ENCODE data around the gene COMMD6. TPM values are rescaled to one million over a fixed set of nuclear protein-coding genes. Genes with fewer than 3 reads are reported as not detected.
"Not testable (repeated sequence)": the region's sequence is repeated elsewhere in the genome, so short reads cannot be mapped to it uniquely, and the experiment has no call there.

COMMD6 gene
- total and polyA plus RNA-seq, 2 of the 4 experiments (the other 2 are of a cell fraction), result 63.5 to 144 TPM

GRCh38 chr13:75545386-75545785, 7.7 kb upstream of the COMMD6 start:
- H3K4me3 ChIP-seq (ENCODE audit: insufficient read depth, low read depth, low read length); H3K14ac ChIP-seq (replicated peaks; ENCODE audit: low read depth, low read length); H3K27me3 ChIP-seq (ENCODE audit: control insufficient read depth, insufficient read depth, low read length); POLR2A ChIA-PET (ENCODE audit: unreplicated experiment); DNase-seq; H3K9me3 ChIP-seq (ENCODE audit: control insufficient read depth, insufficient read depth, low read length); H4K20me1 ChIP-seq (ENCODE audit: insufficient read depth, low read length); H3K9me1 ChIP-seq (ENCODE audit: insufficient read depth, low read length); H2BK120ac ChIP-seq (ENCODE audit: low read depth, low read length); H3K36me3 ChIP-seq (ENCODE audit: control insufficient read depth, insufficient read depth, low read length); H4K91ac ChIP-seq (ENCODE audit: insufficient read depth, low read depth, low read length); H2AFZ ChIP-seq (replicated peaks; ENCODE audit: low read length, poor library complexity); H2BK5ac ChIP-seq (ENCODE audit: low read depth, low read length, poor library complexity, severe bottlenecking); H3K9ac ChIP-seq (ENCODE audit: low read depth, low read length); H3K56ac ChIP-seq (ENCODE audit: extremely low read depth, insufficient read depth, low read length); H3K4me1 ChIP-seq (ENCODE audit: control insufficient read depth, insufficient read depth, low read length); H2AK9ac ChIP-seq (replicated peaks; ENCODE audit: low read depth, low read length, poor library complexity); H2BK15ac ChIP-seq (ENCODE audit: low read depth, low read length); H3K4ac ChIP-seq (ENCODE audit: low read depth, low read length); H3K4me2 ChIP-seq (ENCODE audit: low read depth, low read length); BruUV-seq (replicated peaks); H4K5ac ChIP-seq (ENCODE audit: low read depth, low read length); H2AK5ac ChIP-seq (ENCODE audit: low read depth, low read length); H2BK20ac ChIP-seq (ENCODE audit: low read depth, low read length); dilution Hi-C loops (cut with HindIII; ENCODE audit: low sequenced_read_pairs, unreplicated experiment); H3K23ac ChIP-seq (ENCODE audit: low read depth, low read length); ATAC-seq (ENCODE audit: low read depth); H3K18ac ChIP-seq (ENCODE audit: low read depth, low read length): not testable (repeated sequence)
- peak overlapping the region in 1 of 2 experiments; percentile 65; a peak in 1 of 4 replicates for H4K8ac ChIP-seq (ENCODE audit: low read depth in 2 of 2, low read length in 2 of 2)
- intact Hi-C loops (cut with micrococcal nuclease) (loop anchor here (5.0 kb wide), 1 partner anchor 1248 kb away; no protein-coding TSS in a partner anchor), in situ Hi-C loops (cut with MboI; ENCODE audit: low sequenced_read_pairs) (loop anchor here (5.0 to 10.0 kb wide), 2 partner anchors 63 to 171 kb away; partner anchors contain the start of gene TBC1D4)
- H3K79me1 ChIP-seq (ENCODE audit: low read depth in 1 of 2, low read length in 2 of 2), result peaks cover 5 to 12% of the 10 kb centered on the region in 2 experiments; a peak in 2 of 4 replicates
- CTCF ChIA-PET, result interaction anchor here (0.6 kb wide), 1 partner anchor 123 kb away, joined by 3 read pairs; no protein-coding TSS in a partner anchor
- H3K27ac ChIP-seq (ENCODE audit: insufficient read depth, low read length), result peak overlapping the region; percentile 60; the same call in 1 of the 2 replicates
- no CpG with 5 or more reads among the region's 14 CpGs for WGBS, 2 experiments (ENCODE audit: extremely low coverage in 2 of 2, insufficient read length in 1 of 2)

Measured in IMR-90 (cell line).